RWPE2 (cell line): ENCODE data around the gene P4HB.

Source experiments
- ATAC-seq: fragments of 200-7000 bp; cut with Tn5 transposase; 3 replicates; pipeline ENCODE4 v1.9.1; 2021; ENCODE audit warnings: low read depth
- DNase-seq: peaks from one replicate; pipeline ENCODE4 v3.0.0-alpha.2; 2020; ENCODE audit warnings: low spot score
- H3K27ac ChIP-seq: fragments of 450-650 bp; 2 replicates; pipeline ENCODE4 v1.5.1; 2017; ENCODE audit warnings: mild to moderate bottlenecking; ENCODE audit not compliant: poor library complexity, severe bottlenecking
- H3K27me3 ChIP-seq: fragments of 250-450 bp; sonication (Bioruptor Pico); 2 replicates; pipeline ENCODE4 v1.5.1; 2021; ENCODE audit warnings: mild to moderate bottlenecking, moderate library complexity; ENCODE audit not compliant: insufficient read depth, poor library complexity, severe bottlenecking
- H3K36me3 ChIP-seq: fragments of 250-450 bp; sonication (Bioruptor Pico); 2 replicates; pipeline ENCODE4 v1.5.1; 2020; ENCODE audit warnings: low read depth, mild to moderate bottlenecking, moderate library complexity
- H3K4me1 ChIP-seq: fragments of 250-450 bp; sonication (Bioruptor Pico); 2 replicates; pipeline ENCODE4 v1.5.1; 2021; ENCODE audit warnings: mild to moderate bottlenecking, moderate library complexity; ENCODE audit not compliant: insufficient read depth, poor library complexity, severe bottlenecking
- H3K4me3 ChIP-seq: fragments of 250-450 bp; sonication (Bioruptor Pico); 2 replicates; pipeline ENCODE4 v1.5.1; 2021; ENCODE audit warnings: mild to moderate bottlenecking, moderate library complexity; ENCODE audit not compliant: severe bottlenecking
- H3K9me3 ChIP-seq: fragments of 250-450 bp; sonication (Bioruptor Pico); 2 replicates; pipeline ENCODE4 v1.5.1; 2021; ENCODE audit warnings: mild to moderate bottlenecking, moderate library complexity; ENCODE audit not compliant: severe bottlenecking
- CTCF ChIP-seq: fragments of 450-650 bp; IDR thresholded peaks from one replicate; pipeline ENCODE4 v1.5.1; 2017; ENCODE audit warnings: mild to moderate bottlenecking, moderate library complexity; ENCODE audit not compliant: poor library complexity, severe bottlenecking

The P4HB gene

DNA sequence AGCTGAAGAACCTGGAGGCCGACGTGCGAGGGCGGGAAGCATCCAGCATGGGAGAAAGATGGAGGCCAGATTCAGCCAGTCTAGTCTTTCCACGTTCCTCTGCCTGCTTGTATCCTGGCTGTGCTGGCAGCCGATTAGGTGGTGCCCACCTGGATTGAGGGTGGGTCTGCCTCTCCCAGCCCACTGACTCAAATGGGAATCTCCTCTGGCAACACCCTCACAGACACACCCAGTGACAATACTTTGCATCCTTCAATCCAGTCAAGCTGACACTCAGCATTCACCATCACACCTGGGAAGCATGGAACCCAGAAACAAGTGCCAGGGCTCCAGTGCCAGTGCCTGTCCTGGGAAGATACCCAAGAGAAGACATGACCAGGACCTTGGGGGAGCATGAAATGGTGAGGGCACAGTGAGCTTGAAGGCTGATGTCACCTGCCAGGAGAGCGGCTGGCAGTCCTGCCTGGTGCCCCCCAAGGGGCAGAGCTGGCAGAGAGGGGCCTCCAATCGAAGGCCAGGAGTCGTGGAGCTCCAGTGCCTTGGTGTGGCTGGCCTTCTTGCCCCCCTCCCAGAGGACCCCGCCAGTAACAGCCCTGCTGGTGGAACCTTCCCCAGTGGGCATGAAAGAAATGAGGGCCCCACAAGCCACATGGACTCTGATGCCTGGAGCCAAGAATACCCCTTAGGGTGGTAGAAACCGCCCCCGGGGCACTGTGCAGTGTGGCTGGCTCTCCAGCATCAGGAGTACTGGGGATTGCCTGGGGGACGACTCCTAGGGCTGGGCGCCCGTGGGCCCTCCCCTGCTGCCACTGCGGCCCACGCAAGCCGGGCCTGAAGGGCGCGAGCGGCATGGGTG is 41.1 kb upstream of the P4HB start:
- no peak overlapping the region for H3K27ac ChIP-seq
- TF ChIP-seq CTCF: no peak
- H3K9me3 ChIP-seq: no peaks in the 10 kb centered on the region
- no peak overlapping the region for H3K4me3 ChIP-seq
- ATAC-seq (peak; percentile 2; the same call in 1 of the 3 replicates), DNase-seq (peak; percentile 63)
- no peaks in the 10 kb centered on the region for H3K27me3 ChIP-seq
- H3K4me1 ChIP-seq: peaks cover 20% of the 10 kb centered on the region
- H3K36me3 ChIP-seq: peaks cover 42% of the 10 kb centered on the region

DNA sequence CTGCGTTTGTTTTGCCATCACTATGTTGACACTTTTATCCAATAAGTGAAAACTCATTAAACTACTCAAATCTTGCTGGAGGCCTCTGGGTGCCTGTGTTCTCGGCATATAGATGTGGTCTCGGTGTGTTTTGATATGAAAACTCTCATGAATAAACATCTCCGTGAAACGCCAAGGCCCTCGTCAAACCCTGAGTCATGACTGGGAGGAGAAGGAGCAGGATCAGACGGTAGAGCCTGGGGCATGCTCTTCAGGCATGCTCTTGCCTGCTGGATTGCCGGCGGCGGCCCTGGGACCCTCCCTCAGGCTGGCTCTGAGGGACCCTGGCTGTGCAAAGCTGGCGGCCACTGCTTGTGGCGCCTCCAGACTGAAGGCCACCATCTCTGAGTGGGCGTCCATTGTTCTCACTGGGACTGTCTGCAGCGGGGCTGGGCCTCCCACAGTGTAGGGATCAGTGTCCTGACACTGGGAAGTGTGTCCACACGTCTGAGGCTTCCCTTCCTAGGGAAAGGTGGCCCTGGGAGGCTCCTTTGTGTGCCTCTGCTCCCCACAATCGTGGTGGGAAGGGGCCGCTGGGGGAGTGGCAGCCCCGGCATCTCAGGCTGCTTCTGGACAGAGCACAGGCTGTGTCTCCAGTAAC is 40.0 kb upstream of the P4HB start:
- peaks cover 49% of the 10 kb centered on the region for H3K36me3 ChIP-seq
- H3K27ac ChIP-seq: no peak overlapping the region
- TF ChIP-seq CTCF: no peak
- peaks cover 20% of the 10 kb centered on the region for H3K4me1 ChIP-seq
- H3K27me3 ChIP-seq: no peaks in the 10 kb centered on the region
- no peaks in the 10 kb centered on the region for H3K9me3 ChIP-seq
- no peak overlapping the region for H3K4me3 ChIP-seq
- DNase-seq: no peak
- ATAC-seq: no peak

DNA sequence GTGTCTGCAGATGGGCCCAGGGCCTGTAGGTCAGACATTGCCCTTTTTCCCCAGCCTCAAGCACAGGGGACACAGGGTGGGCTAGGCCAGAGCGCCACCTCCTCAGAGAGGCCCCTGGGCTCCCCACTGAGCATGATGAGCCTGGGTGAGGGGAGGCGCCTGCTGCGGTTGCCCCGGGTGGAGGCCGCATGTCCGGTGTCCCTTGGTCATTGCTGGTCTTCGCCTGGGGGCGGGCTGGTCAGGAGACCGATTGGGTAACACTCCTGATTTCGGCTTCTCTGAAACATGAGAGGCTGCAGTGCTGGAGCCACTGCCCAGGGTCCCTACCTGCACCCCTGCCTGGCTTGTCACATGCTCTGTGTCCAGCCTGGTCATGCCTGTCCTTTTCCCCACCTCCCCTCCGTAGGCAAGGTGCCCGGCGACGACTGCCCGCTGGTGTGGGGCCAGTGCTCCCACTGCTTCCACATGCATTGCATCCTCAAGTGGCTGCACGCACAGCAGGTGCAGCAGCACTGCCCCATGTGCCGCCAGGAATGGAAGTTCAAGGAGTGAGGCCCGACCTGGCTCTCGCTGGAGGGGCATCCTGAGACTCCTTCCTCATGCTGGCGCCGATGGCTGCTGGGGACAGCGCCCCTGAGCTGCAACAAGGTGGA is 39.3 kb upstream of the P4HB start:
- Histone ChIP-seq H3K4me1 (peaks cover 20% of the 10 kb centered on the region), H3K36me3 (peaks cover 54% of the 10 kb centered on the region), H3K27me3 (no peaks in the 10 kb centered on the region), H3K4me3 (no peak overlapping the region), H3K27ac (peak overlapping the region; percentile 76), H3K9me3 (no peaks in the 10 kb centered on the region)
- no peak for DNase-seq
- no peak for TF ChIP-seq CTCF
- no peak for ATAC-seq

GRCh38 chr17:81898885-81899284 is 38.5 kb upstream of the P4HB start:
- Histone ChIP-seq H3K9me3 (no peaks in the 10 kb centered on the region), H3K36me3 (peaks cover 62% of the 10 kb centered on the region), H3K27ac (peak overlapping the region; percentile 76), H3K4me1 (peaks cover 20% of the 10 kb centered on the region), H3K4me3 (no peak overlapping the region), H3K27me3 (no peaks in the 10 kb centered on the region)
- no peak for TF ChIP-seq CTCF
- no peak for DNase-seq
- no peak for ATAC-seq
